ENCODE measurements around the gene PACS2. TPM values are rescaled to one million over a fixed set of nuclear protein-coding genes. Genes with fewer than 3 reads are reported as not detected.
"Not testable (repeated sequence)": the region's sequence is repeated elsewhere in the genome, so short reads cannot be mapped to it uniquely, and the experiment has no call there.

PACS2 gene
- total RNA-seq, 2 donors from 2014 or later = 80.4 to 125 TPM

DNA sequence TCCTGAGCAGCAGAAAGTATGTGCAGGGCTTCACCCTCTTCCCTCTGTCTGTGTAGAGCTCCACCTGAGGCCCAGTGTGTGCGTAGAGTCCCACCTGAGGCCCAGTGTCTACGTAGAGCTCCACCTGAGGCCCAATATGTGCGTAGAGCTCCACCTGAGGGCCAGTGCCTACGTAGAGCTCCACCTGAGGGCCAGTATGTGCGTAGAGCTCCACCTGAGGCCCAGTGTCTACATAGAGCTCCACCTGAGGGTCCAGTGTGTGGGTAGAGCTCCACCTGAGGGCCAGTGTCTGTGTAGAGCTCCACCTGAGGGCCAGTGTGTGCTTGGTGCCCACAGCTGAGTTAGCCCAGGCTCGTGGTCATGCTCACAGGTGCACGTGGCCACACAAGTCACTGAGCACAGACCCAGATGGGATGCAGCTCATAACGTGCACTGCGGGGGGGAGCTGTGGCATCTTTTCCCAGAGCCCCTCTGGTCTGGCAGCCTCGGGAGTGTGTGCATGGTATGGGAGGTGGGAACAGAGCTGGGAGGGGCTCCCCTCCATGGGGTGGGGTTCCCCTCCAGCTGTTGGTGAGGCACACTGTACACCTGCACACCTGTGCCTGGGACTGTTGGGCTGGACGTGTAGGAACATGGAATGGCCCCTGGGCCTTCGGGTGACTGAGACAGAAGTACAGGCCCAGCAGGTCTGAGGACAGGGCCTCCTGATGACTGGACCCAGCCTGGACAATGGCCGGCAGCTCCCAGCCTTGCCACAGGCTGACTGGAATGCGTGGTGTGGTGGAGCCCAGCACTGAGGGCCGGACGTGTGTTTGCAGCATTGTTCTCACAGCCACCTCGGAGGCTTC is 20.1 kb downstream of the PACS2 start:
- ATAC-seq (ENCODE audit: insufficient number of reproducible peaks, low FRiP score, low read depth) = no peak
- Histone ChIP-seq H3K36me3 (no peaks in the 10 kb centered on the region), H3K27ac (no peak overlapping the region), H3K27me3 (replicated peaks; ENCODE audit: insufficient read depth) (no peaks in the 10 kb centered on the region), H3K4me3 (no peak overlapping the region), H3K4me1 (ENCODE audit: control insufficient read depth in 1 of 2, low read depth in 2 of 2) (peaks cover 4 to 19% of the 10 kb centered on the region in 2 donors), H3K9me3 (no peaks in the 10 kb centered on the region)
- TF ChIP-seq, protein P1, sequence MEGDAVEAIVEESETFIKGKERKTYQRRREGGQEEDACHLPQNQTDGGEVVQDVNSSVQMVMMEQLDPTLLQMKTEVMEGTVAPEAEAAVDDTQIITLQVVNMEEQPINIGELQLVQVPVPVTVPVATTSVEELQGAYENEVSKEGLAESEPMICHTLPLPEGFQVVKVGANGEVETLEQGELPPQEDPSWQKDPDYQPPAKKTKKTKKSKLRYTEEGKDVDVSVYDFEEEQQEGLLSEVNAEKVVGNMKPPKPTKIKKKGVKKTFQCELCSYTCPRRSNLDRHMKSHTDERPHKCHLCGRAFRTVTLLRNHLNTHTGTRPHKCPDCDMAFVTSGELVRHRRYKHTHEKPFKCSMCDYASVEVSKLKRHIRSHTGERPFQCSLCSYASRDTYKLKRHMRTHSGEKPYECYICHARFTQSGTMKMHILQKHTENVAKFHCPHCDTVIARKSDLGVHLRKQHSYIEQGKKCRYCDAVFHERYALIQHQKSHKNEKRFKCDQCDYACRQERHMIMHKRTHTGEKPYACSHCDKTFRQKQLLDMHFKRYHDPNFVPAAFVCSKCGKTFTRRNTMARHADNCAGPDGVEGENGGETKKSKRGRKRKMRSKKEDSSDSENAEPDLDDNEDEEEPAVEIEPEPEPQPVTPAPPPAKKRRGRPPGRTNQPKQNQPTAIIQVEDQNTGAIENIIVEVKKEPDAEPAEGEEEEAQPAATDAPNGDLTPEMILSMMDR (IDR thresholded peaks at IDR 0.05) = no peak
- no peak for DNase-seq (ENCODE audit: low spot score)

DNA sequence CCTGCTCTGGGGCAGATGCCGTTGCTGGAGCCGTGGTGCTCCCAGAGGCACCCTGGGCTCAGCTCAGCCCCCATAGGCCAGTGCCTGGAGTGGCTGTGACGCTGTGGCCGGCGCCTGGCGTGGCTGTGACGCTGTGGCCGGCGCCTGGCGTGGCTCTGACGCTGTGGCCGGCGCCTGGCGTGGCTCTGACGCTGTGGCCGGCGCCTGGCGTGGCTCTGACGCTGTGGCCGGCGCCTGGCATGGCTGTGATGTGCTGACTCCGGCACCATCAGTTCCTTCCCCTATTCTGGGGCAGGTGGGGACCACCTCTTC is 20.6 kb downstream of the PACS2 start:
- H3K27ac ChIP-seq; H3K4me3 ChIP-seq; H3K9me3 ChIP-seq; H3K36me3 ChIP-seq; DNase-seq (ENCODE audit: low spot score); ATAC-seq (ENCODE audit: insufficient number of reproducible peaks, low FRiP score, low read depth); H3K27me3 ChIP-seq (replicated peaks; ENCODE audit: insufficient read depth): not testable (repeated sequence)
- peaks cover 4 to 19% of the 10 kb centered on the region in 2 donors for H3K4me1 ChIP-seq (ENCODE audit: control insufficient read depth in 1 of 2, low read depth in 2 of 2)

DNA sequence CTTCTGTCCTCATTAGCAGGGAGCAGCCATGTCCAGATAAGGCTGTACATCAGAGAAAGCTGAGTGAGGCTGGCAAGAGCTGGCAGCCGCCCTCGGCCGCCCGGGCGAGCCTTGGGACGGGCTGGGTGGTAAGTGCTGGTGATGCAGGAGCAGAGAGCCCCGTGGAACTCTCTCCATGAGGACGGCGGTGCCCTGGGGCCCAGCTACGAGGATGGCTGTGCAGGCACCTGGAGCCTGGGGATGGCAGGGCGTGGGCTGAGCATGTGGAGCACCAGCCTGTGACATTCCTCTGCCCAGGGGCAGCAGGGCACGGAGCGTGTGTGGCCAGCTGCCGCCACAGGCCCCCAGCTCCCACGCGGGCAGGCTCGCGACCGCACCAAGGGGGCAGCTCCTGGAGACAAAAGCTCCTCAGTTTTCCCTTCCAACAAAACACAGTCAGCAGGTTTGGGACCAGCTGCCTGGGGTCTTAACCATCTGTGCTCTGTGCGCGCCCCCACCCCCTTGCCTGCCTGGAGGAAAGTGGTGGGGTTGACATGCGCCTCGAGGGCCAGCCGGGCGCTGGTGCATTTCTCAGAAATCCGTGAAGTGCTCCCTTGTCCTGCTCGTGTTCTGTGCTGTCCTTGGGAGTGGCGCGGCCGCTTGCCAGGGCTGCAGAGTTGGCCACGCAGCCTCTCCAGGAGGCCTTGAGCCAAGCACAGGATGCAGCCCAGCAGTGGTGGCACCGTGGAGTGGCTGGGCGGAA is 21.4 kb downstream of the PACS2 start:
- TF ChIP-seq, protein P1 (IDR thresholded peaks at IDR 0.05) = no peak
- no peaks in the 10 kb centered on the region for H3K36me3 ChIP-seq
- no peaks in the 10 kb centered on the region for H3K27me3 ChIP-seq (replicated peaks; ENCODE audit: insufficient read depth)
- no peak overlapping the region for H3K27ac ChIP-seq
- DNase-seq (ENCODE audit: low spot score) = no peak
- no peak overlapping the region for H3K4me3 ChIP-seq
- H3K4me1 ChIP-seq (ENCODE audit: control insufficient read depth in 1 of 2, low read depth in 2 of 2) = peaks cover 4 to 19% of the 10 kb centered on the region in 2 donors
- ATAC-seq (ENCODE audit: insufficient number of reproducible peaks, low FRiP score, low read depth) = no peak
- H3K9me3 ChIP-seq = no peaks in the 10 kb centered on the region

DNA sequence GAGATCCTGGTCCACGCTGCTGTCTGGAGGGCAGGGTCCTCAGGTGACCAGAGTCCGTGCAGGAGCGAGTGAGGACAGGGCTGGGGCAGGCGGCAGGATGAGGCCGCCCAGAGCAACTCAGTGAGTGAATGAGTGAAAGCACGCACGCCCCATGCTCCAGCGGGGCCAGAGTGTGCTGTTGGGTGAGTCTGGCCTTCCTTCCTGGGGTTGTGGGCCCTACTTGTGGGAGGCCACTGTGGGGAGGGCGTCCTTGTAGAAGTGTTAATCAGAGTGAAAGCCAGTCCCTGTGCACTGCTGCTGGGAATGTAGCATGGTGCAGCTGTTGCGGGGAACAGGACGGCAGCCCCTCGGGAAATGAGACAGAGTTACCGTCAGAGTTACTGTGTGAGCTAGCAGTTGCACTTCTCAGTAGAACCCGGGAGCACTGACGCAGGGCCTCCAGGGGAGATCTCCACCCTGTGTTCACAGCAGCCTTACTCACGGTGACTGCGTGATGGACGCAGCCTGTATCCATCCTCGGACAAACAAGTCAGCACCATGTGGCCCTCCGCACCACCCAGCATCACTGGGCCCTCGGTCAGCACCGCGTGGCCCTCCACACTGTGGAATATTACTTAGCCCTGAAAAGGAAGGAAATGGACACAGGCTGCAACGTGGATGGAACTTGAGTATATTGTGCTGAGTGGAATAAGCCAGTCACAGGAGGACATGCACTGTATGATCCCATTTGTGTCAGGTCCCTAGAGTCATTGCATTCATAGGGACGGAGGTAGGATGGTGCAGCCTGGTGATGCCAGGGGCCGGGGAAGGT is 22.1 kb downstream of the PACS2 start:
- Histone ChIP-seq H3K4me1 (ENCODE audit: control insufficient read depth in 1 of 2, low read depth in 2 of 2) (peaks cover 4 to 24% of the 10 kb centered on the region in 2 donors), H3K9me3 (no peaks in the 10 kb centered on the region), H3K4me3 (no peak overlapping the region), H3K27ac (no peak overlapping the region), H3K36me3 (no peaks in the 10 kb centered on the region), H3K27me3 (replicated peaks; ENCODE audit: insufficient read depth) (no peaks in the 10 kb centered on the region)
- TF ChIP-seq, protein P1 (IDR thresholded peaks at IDR 0.05) = no peak
- DNase-seq (ENCODE audit: low spot score) (no peak), ATAC-seq (ENCODE audit: insufficient number of reproducible peaks, low FRiP score, low read depth) (no peak)

DNA sequence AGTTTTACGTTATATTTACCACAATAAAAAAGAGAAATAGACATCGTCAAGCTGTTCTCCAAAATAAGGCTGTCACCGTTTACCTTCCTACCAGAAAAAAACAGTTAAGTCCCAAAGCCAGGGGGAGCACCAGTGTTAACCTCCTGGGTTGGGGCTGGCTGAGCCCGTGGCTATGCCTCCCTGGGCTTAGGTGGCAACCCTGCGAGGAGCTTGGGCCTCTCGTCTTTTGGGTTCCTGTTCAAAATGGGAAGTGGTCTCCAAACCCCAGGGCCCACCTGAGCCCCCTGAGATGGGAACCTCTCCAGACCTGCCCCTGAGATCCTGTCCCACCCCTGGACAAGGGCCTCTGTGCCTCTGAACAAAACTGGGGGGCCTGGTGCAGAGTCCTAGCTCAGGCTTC is 22.9 kb downstream of the PACS2 start:
- Histone ChIP-seq H3K27ac (no peak overlapping the region), H3K4me1 (ENCODE audit: control insufficient read depth in 1 of 2, low read depth in 2 of 2) (peaks cover 4 to 28% of the 10 kb centered on the region in 2 donors), H3K9me3 (no peaks in the 10 kb centered on the region), H3K27me3 (replicated peaks; ENCODE audit: insufficient read depth) (no peaks in the 10 kb centered on the region), H3K36me3 (no peaks in the 10 kb centered on the region), H3K4me3 (no peak overlapping the region)
- DNase-seq (ENCODE audit: low spot score) = no peak
- TF ChIP-seq, protein P1 (IDR thresholded peaks at IDR 0.05) = no peak
- ATAC-seq (ENCODE audit: insufficient number of reproducible peaks, low FRiP score, low read depth) = no peak

Data from thoracic aorta (tissue), 2 donors.